Progenitor cell of endocrine pancreas (in vitro differentiated cells): ENCODE data around the gene ITPK1. TPM values are rescaled to one million over a fixed set of nuclear protein-coding genes. Genes with fewer than 3 reads are reported as not detected.

Experiments used
- DNase-seq: peaks from one replicate; pipeline ENCODE4 v3.0.0; 2021; ENCODE audit warnings: low spot score; ENCODE audit not compliant: unreplicated experiment
- H3K27ac Mint-ChIP-seq: 2 replicates; pipeline ENCODE4 v1.8.0; 2021; ENCODE audit warnings: mild to moderate bottlenecking, moderate library complexity, mixed read lengths
- H3K27me3 Mint-ChIP-seq: 2 replicates; pipeline ENCODE4 v1.8.0; 2021; ENCODE audit warnings: mixed read lengths
- H3K36me3 Mint-ChIP-seq: 2 replicates; pipeline ENCODE4 v1.8.0; 2022; ENCODE audit warnings: mixed read lengths; ENCODE audit not compliant: insufficient read depth
- H3K4me1 Mint-ChIP-seq: 2 replicates; pipeline ENCODE4 v1.8.0; 2021; ENCODE audit warnings: low read depth, mixed read lengths
- H3K4me3 Mint-ChIP-seq: 2 replicates; pipeline ENCODE4 v1.8.0; 2021; ENCODE audit warnings: low read depth, mild to moderate bottlenecking, moderate library complexity, mixed read lengths
- H3K9me3 Mint-ChIP-seq: 2 replicates; pipeline ENCODE4 v1.8.0; 2021; ENCODE audit warnings: low read depth, mixed read lengths
- CTCF ChIP-seq: fragments of 200-600 bp; sonication (generic); IDR thresholded peaks from one replicate; pipeline ENCODE4 v1.5.0; 2021; ENCODE audit warnings: antibody characterized with exemption, mild to moderate bottlenecking; ENCODE audit not compliant: unreplicated experiment
- total RNA-seq: library from RNA; stranded (reverse); gene quantifications from 2 replicates; pipeline ENCODE4 v1.2.1, GENCODE V29; 2021

The ITPK1 gene
- total RNA-seq, 1 donor from 2014 or later = 72.0 TPM

GRCh38 chr14:92948647-92949046, 167.1 kb downstream of the ITPK1 start:
- H3K4me3 Mint-ChIP-seq = no peak overlapping the region
- H3K36me3 Mint-ChIP-seq = peaks cover 3% of the 10 kb centered on the region
- H3K27ac Mint-ChIP-seq = no peak overlapping the region
- no peaks in the 10 kb centered on the region for H3K27me3 Mint-ChIP-seq
- no peaks in the 10 kb centered on the region for H3K4me1 Mint-ChIP-seq
- H3K9me3 Mint-ChIP-seq = no peaks in the 10 kb centered on the region
- DNase-seq = no peak
- no peak for TF ChIP-seq CTCF

- no peak for TF ChIP-seq CTCF
- Mint-ChIP-seq H3K36me3 (peaks cover 3% of the 10 kb centered on the region), H3K27me3 (no peaks in the 10 kb centered on the region), H3K4me1 (no peaks in the 10 kb centered on the region), H3K27ac (no peak overlapping the region), H3K9me3 (no peaks in the 10 kb centered on the region), H3K4me3 (no peak overlapping the region)
- DNase-seq = no peak
These were observed 168.7 kb downstream of the ITPK1 start for GRCh38 chr14:92946847-92947545.

- H3K36me3 Mint-ChIP-seq = peaks cover 1% of the 10 kb centered on the region
- no peaks in the 10 kb centered on the region for H3K4me1 Mint-ChIP-seq
- H3K9me3 Mint-ChIP-seq = no peaks in the 10 kb centered on the region
- no peak for DNase-seq
- TF ChIP-seq CTCF = no peak
- H3K4me3 Mint-ChIP-seq = no peak overlapping the region
- no peaks in the 10 kb centered on the region for H3K27me3 Mint-ChIP-seq
- no peak overlapping the region for H3K27ac Mint-ChIP-seq
These were observed 169.5 kb downstream of the ITPK1 start for GRCh38 chr14:92945959-92946846.

GRCh38 chr14:92945544-92945943, 170.2 kb downstream of the ITPK1 start:
- Mint-ChIP-seq H3K27me3 (no peaks in the 10 kb centered on the region), H3K9me3 (no peaks in the 10 kb centered on the region), H3K4me3 (no peak overlapping the region), H3K4me1 (no peaks in the 10 kb centered on the region), H3K36me3 (peaks cover 1% of the 10 kb centered on the region), H3K27ac (no peak overlapping the region)
- no peak for TF ChIP-seq CTCF
- no peak for DNase-seq

GRCh38 chr14:92944976-92945375, 170.7 kb downstream of the ITPK1 start:
- H3K9me3 Mint-ChIP-seq = no peaks in the 10 kb centered on the region
- TF ChIP-seq CTCF = no peak
- H3K27ac Mint-ChIP-seq = no peak overlapping the region
- peaks cover 1% of the 10 kb centered on the region for H3K36me3 Mint-ChIP-seq
- no peak for DNase-seq
- H3K4me1 Mint-ChIP-seq = no peaks in the 10 kb centered on the region
- no peaks in the 10 kb centered on the region for H3K27me3 Mint-ChIP-seq
- H3K4me3 Mint-ChIP-seq = no peak overlapping the region
